ENCODE measurements around the gene LYL1. TPM values are rescaled to one million over a fixed set of nuclear protein-coding genes. Genes with fewer than 3 reads are reported as not detected.

The LYL1 gene
- total and polyA plus RNA-seq, 2 of the 13 experiments (the other 11 are each of a cell fraction or from before 2014, with no cell fraction given), result 0.75 to 0.92 TPM

DNA sequence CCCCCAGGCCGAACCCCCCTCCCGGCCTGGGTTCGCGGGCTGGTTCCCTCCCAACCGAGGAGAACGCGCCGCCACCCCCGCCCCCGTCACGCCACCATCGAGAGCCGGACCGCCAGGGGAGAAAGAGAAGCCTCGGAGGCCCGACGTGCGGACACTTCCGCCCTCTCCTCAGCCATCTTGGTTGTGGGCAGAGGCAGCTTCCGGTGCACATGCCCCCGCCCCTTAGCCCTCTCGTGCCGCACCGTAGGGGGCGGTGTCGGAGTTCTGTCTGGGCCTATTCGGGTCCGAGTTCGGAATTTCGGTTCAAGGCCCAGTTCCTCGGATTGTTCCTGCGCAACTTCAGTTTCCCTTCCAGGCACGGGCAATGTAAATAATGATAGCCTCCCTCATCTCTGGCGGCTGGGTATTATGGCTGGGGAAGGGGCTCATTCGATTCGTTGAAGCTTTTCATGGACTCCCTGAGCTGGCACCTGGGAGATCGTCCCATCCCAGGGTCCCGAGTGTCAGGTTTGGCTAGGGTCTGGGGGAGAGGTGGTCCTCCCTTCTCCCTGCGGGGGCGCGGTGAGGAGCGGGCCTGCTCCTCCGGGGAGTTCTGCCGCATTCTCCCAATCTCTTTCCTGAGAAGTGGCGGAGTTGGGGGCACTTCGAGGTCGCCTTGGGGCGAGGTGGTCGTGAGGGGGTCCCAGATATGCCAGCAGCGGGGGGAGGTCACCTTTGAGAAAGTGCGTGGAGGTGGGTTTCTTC lies 47.7 kb upstream of the LYL1 start, which contains the start of the genes IER2 and STX10 (continued):
- TF ChIP-seq, protein P1, sequence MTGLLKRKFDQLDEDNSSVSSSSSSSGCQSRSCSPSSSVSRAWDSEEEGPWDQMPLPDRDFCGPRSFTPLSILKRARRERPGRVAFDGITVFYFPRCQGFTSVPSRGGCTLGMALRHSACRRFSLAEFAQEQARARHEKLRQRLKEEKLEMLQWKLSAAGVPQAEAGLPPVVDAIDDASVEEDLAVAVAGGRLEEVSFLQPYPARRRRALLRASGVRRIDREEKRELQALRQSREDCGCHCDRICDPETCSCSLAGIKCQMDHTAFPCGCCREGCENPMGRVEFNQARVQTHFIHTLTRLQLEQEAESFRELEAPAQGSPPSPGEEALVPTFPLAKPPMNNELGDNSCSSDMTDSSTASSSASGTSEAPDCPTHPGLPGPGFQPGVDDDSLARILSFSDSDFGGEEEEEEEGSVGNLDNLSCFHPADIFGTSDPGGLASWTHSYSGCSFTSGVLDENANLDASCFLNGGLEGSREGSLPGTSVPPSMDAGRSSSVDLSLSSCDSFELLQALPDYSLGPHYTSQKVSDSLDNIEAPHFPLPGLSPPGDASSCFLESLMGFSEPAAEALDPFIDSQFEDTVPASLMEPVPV (CRISPR knock-in tag; IDR thresholded peaks at IDR 0.05), result peak; percentile 73; the same call in 1 of the 2 replicates
- TF ChIP-seq, protein P2, sequence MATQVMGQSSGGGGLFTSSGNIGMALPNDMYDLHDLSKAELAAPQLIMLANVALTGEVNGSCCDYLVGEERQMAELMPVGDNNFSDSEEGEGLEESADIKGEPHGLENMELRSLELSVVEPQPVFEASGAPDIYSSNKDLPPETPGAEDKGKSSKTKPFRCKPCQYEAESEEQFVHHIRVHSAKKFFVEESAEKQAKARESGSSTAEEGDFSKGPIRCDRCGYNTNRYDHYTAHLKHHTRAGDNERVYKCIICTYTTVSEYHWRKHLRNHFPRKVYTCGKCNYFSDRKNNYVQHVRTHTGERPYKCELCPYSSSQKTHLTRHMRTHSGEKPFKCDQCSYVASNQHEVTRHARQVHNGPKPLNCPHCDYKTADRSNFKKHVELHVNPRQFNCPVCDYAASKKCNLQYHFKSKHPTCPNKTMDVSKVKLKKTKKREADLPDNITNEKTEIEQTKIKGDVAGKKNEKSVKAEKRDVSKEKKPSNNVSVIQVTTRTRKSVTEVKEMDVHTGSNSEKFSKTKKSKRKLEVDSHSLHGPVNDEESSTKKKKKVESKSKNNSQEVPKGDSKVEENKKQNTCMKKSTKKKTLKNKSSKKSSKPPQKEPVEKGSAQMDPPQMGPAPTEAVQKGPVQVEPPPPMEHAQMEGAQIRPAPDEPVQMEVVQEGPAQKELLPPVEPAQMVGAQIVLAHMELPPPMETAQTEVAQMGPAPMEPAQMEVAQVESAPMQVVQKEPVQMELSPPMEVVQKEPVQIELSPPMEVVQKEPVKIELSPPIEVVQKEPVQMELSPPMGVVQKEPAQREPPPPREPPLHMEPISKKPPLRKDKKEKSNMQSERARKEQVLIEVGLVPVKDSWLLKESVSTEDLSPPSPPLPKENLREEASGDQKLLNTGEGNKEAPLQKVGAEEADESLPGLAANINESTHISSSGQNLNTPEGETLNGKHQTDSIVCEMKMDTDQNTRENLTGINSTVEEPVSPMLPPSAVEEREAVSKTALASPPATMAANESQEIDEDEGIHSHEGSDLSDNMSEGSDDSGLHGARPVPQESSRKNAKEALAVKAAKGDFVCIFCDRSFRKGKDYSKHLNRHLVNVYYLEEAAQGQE (IDR thresholded peaks at IDR 0.05; ENCODE audit: borderline replicate concordance in 1 of 2, low read depth in 1 of 2, low read length in 2 of 2), result no peak
- TF ChIP-seq ZKSCAN5 (CRISPR knock-in tag; IDR thresholded peaks at IDR 0.05) (no peak), TAF1 (CRISPR knock-in tag; IDR thresholded peaks at IDR 0.05) (peak; percentile 67), EP300 (IDR thresholded peaks at IDR 0.05; ENCODE audit: low read depth in 2 of 2, low read length in 2 of 2) (peak in 1 of 2 experiments; percentile 36; a peak in 2 of 4 replicates), EP300 (CRISPR knock-in tag; IDR thresholded peaks at IDR 0.05; ENCODE audit: borderline replicate concordance) (peak; percentile 59; the same call in 1 of the 2 replicates), RNF2 (conservative IDR thresholded peaks at IDR 0.05; ENCODE audit: low read depth) (no peak), TAF15 (IDR thresholded peaks at IDR 0.05; ENCODE audit: low read depth, low read length, poor library complexity, severe bottlenecking) (no peak), FOXP1 (IDR thresholded peaks at IDR 0.05) (no peak), FOXP1 (CRISPR knock-in tag; IDR thresholded peaks at IDR 0.05) (peak; percentile 38; the same call in 1 of the 2 replicates), ZFP82 (CRISPR knock-in tag; IDR thresholded peaks at IDR 0.05; ENCODE audit: borderline replicate concordance) (no peak), ZFYVE20 (CRISPR knock-in tag; IDR thresholded peaks at IDR 0.05; ENCODE audit: borderline replicate concordance, low read depth) (no peak), PPARG (CRISPR knock-in tag; conservative IDR thresholded peaks at IDR 0.05) (peak; percentile 46; the same call in 1 of the 2 replicates), NFKB2 (CRISPR knock-in tag; IDR thresholded peaks at IDR 0.05; ENCODE audit: borderline replicate concordance) (no peak), NCOA1 (CRISPR knock-in tag; IDR thresholded peaks at IDR 0.05) (no peak), ZNF570 (CRISPR knock-in tag; IDR thresholded peaks at IDR 0.05; ENCODE audit: borderline replicate concordance) (no peak)
- TF ChIP-seq, protein P3, sequence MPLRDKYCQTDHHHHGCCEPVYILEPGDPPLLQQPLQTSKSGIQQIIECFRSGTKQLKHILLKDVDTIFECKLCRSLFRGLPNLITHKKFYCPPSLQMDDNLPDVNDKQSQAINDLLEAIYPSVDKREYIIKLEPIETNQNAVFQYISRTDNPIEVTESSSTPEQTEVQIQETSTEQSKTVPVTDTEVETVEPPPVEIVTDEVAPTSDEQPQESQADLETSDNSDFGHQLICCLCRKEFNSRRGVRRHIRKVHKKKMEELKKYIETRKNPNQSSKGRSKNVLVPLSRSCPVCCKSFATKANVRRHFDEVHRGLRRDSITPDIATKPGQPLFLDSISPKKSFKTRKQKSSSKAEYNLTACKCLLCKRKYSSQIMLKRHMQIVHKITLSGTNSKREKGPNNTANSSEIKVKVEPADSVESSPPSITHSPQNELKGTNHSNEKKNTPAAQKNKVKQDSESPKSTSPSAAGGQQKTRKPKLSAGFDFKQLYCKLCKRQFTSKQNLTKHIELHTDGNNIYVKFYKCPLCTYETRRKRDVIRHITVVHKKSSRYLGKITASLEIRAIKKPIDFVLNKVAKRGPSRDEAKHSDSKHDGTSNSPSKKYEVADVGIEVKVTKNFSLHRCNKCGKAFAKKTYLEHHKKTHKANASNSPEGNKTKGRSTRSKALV (CRISPR knock-in tag; IDR thresholded peaks at IDR 0.05), result no peak
- TF ChIP-seq, protein P4, sequence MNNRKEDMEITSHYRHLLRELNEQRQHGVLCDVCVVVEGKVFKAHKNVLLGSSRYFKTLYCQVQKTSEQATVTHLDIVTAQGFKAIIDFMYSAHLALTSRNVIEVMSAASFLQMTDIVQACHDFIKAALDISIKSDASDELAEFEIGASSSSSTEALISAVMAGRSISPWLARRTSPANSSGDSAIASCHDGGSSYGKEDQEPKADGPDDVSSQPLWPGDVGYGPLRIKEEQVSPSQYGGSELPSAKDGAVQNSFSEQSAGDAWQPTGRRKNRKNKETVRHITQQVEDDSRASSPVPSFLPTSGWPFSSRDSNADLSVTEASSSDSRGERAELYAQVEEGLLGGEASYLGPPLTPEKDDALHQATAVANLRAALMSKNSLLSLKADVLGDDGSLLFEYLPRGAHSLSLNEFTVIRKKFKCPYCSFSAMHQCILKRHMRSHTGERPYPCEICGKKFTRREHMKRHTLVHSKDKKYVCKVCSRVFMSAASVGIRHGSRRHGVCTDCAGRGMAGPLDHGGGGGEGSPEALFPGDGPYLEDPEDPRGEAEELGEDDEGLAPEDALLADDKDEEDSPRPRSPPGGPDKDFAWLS (CRISPR knock-in tag; IDR thresholded peaks at IDR 0.05; ENCODE audit: borderline replicate concordance), result no peak
- TF ChIP-seq, protein P5, sequence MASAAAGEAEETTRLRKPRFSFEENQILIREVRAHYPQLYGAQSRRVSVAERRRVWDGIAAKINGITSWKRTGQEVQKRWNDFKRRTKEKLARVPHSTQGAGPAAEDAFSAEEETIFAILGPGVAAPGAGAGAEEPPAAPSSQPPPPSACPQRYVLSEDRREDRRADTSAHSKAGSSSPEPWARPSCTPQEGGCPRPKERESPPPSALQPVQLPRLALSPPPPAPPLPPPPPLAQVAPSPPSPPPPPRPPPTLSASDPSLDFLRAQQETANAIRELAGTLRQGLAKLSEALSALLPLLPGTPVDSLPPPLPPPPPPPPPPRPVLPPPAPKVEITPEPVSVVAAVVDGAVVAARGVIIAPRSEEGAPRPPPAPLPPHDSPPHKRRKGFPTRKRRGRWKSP (CRISPR knock-in tag; IDR thresholded peaks at IDR 0.05), result peak; percentile 36; the same call in 1 of the 2 replicates
